PFSK-1 (cell line): ENCODE results near the gene CPT1B.
A peak's percentile ranks its signal among the peaks of the same experiment; 100 is the strongest.

Experiments
- POLR2AphosphoS5 ChIP-seq: IDR thresholded peaks from 2 replicates; pipeline ENCODE4 v1.6.1; 2012; ENCODE audit warnings: low read depth, mild to moderate bottlenecking, control low read depth, low read length, moderate library complexity
- REST ChIP-seq, 2 experiments: IDR thresholded peaks; 2 replicates each; pipeline versions ENCODE4 v1.6.1 to v1.8.0; 2011 to 2012; ENCODE audit warnings: low read depth in 2 of 2, low read length in 2 of 2, control low read depth in 1 of 2, inconsistent platforms in 1 of 2, mild to moderate bottlenecking in 1 of 2, moderate library complexity in 1 of 2; ENCODE audit not compliant: insufficient read depth in 1 of 2
- SIN3A ChIP-seq: IDR thresholded peaks from 2 replicates; pipeline ENCODE4 v1.6.1; 2012; ENCODE audit warnings: mild to moderate bottlenecking, low read length, moderate library complexity, borderline replicate concordance; ENCODE audit not compliant: insufficient read depth
- TAF1 ChIP-seq: IDR thresholded peaks from 2 replicates; pipeline ENCODE4 v1.6.1; 2012; ENCODE audit warnings: low read length, control low read depth, borderline replicate concordance; ENCODE audit not compliant: insufficient read depth

- TF ChIP-seq TAF1 (no peak), POLR2AphosphoS5 (peak; percentile 46; the same call in 1 of the 2 replicates), REST (IDR thresholded peaks at IDR 0.05; ENCODE audit: insufficient read depth in 1 of 2, low read depth in 2 of 2, low read length in 2 of 2) (no peak), SIN3A (no peak)
These were observed 51.1 kb downstream of the CPT1B start for GRCh38 chr22:50526834-50527801.
